Activated naive CD4-positive, alpha-beta T cell treated with anti-CD3 and anti-CD28 coated beads for 36 hours (primary cell): ENCODE results near the gene RPL3. TPM values are rescaled to one million over a fixed set of nuclear protein-coding genes. Genes with fewer than 3 reads are reported as not detected.

Experiments
- CTCF ChIA-PET: fragments of 350-600 bp; sonication (Branson Sonifier 250); formaldehyde crosslinking; loops from one replicate; lab custom pipeline; 2021; ENCODE audit warnings: antibody characterized with exemption; lab: Charles Lee
- DNase-seq: peaks from one replicate; pipeline ENCODE4 v3.0.0-alpha.2; 2020
- H3K27ac Mint-ChIP-seq: one replicate; pipeline ENCODE4 v1.8.0; 2021; ENCODE audit warnings: mild to moderate bottlenecking, mixed read lengths
- H3K27me3 Mint-ChIP-seq: one replicate; pipeline ENCODE4 v1.8.0; 2021; ENCODE audit warnings: low read depth, mixed read lengths
- H3K36me3 Mint-ChIP-seq: one replicate; pipeline ENCODE4 v1.8.0; 2021; ENCODE audit warnings: low read depth, mixed read lengths
- H3K4me1 Mint-ChIP-seq: one replicate; pipeline ENCODE4 v1.8.0; 2021; ENCODE audit warnings: low read depth, mixed read lengths
- H3K4me3 Mint-ChIP-seq: one replicate; pipeline ENCODE4 v1.8.0; 2021; ENCODE audit warnings: mild to moderate bottlenecking, moderate library complexity, mixed read lengths
- H3K9me3 Mint-ChIP-seq: one replicate; pipeline ENCODE4 v1.8.0; 2021; ENCODE audit warnings: mixed read lengths
- intact Hi-C: fragments of 100-400 bp; cut with micrococcal nuclease; formaldehyde crosslinking; loops from one replicate; pipeline ENCODE4 v1.15.1; 2023
- total RNA-seq, 2 experiments: library from RNA; stranded (reverse); gene quantifications; one replicate each; pipeline ENCODE4 v1.2.3, GENCODE V29; 2021

Gene RPL3
- total RNA-seq, 2 experiments from 2014 or later = 3,434 to 3,511 TPM

DNA sequence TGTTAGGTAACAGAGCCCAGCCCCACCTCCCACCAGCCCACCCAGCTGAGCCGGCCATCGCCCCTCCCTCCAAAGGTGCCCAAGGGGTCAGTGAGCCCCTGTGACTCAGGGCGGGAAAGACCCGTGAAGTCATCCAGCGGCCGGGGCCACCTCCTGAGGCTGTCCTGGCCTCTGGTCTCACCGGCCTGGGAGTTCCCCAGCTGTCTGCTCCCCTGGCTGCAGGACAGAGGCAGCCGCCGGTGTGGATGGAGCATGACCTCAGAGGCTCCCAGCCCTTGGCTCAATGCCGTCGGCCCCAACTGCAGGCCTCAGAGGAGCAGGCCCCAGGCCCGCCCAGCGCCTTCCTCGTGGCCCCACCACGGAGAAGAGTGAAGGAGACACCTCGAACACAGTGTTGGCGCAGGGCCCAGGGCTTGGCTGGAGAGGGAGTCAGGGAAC is 28.7 kb downstream of the RPL3 start:
- CTCF ChIA-PET = interaction anchor here (1.1 kb wide), 1 partner anchor 15 kb away, joined by 3 read pairs; no protein-coding TSS in a partner anchor
- intact Hi-C loops = no loop called here
- H3K27me3 Mint-ChIP-seq = peaks cover 1% of the 10 kb centered on the region
- H3K4me1 Mint-ChIP-seq = peaks cover 4% of the 10 kb centered on the region
- no peaks in the 10 kb centered on the region for H3K36me3 Mint-ChIP-seq
- no peak for DNase-seq
- H3K27ac Mint-ChIP-seq = no peak overlapping the region
- H3K9me3 Mint-ChIP-seq = no peaks in the 10 kb centered on the region
- H3K4me3 Mint-ChIP-seq = no peak overlapping the region

DNA sequence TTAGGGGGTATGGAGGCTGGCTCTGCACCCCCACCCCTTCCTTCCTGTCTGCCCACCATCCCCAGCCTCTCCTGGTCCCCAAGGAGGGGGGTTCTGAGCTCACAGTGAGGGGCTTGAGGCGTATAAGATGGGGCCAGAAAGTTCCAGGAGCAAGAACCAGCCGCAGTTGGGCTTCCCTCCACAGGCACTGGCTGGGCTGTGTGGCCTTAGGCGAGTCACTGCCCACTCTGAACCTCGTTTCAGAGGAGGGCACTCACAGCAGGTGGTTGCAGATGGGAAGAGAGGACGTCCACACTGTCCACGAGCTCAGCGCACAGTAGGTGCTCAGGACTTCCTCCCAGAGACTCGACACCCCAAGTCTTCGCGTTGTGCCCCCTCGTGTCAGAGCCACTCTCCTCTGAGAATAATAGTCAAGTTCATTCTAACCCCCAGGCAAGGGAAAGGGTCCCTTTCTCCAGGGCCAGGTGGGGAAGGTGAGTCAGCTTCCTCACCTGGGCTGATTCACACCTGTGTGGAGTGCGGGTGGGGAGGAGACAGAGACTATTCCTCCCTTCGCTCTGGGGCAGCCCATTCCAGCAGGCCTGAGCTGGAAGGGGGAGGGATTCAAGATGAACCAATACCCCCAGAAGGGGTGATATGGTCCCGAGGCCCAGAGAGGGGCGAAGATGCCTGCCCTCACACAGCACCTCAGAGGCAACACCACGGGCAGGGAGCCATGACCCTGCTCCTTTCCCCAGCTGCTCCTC is 29.3 kb downstream of the RPL3 start:
- Mint-ChIP-seq H3K9me3 (peaks cover 1% of the 10 kb centered on the region), H3K4me3 (no peak overlapping the region), H3K27ac (no peak overlapping the region), H3K4me1 (peaks cover 4% of the 10 kb centered on the region), H3K27me3 (no peaks in the 10 kb centered on the region), H3K36me3 (no peaks in the 10 kb centered on the region)
- CTCF ChIA-PET = interaction anchor here (1.1 kb wide), 1 partner anchor 16 kb away, joined by 3 read pairs; no protein-coding TSS in a partner anchor
- intact Hi-C loops = no loop called here
- no peak for DNase-seq

DNA sequence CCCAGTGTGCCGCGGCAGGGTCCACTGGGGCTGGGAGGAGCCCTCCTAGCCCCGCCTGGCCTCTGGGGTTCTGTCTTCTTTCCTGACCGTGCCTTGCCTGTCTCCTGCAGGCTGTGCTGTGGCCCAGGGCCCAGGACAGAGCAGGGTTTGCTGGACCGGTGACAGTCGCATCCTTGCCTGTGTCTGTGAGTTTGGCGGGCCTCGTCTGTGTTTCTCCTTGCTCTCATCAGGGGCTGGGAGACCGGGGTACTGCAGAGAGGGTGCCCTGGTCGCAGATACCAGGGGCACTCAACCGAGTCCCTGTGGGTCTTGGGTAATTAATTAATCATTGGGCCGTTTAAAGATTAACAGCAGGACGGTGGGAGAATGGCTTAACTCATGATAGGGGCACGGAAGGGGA is 29.9 kb downstream of the RPL3 start:
- intact Hi-C loops = no loop called here
- Mint-ChIP-seq H3K27ac (no peak overlapping the region), H3K27me3 (no peaks in the 10 kb centered on the region), H3K9me3 (peaks cover 7% of the 10 kb centered on the region), H3K4me1 (peaks cover 4% of the 10 kb centered on the region), H3K4me3 (no peak overlapping the region), H3K36me3 (no peaks in the 10 kb centered on the region)
- DNase-seq = no peak
- CTCF ChIA-PET = no interaction called here

DNA sequence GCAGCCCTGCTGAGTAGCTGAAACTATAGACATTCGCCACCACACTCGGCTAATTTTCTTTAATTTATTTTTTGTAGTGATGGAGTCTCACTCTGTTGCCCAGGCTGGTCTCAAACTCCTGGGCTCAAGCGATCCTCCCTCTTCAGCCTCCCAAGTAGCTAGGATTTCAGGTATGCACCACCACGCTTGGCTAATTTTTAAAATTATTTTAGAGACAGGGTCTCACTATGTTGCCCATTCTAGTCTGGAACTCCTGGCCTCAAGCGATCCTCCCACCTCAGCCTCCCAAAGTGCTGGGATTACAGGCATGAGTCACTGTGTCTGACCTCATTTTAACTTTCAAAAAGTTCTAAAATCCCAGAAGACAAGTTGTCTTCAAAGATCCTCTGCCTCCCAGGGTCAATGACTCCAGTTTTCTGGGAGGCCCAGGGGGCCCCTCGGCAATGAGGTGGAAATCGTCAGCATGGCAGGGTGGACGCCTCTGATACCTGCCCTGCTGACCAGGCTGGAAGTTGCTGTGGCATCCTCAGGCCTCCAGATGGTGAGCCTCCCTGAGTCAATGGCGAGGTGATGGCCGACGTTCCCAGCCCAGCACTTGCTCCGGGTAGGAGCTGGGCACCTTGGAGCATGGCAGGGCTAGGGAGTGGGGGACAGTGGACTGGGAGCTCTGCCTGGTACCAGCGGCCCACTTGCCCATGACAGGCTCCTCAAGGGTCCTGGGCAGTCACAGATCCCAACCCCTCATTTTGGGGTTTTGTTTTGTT is 31.1 kb downstream of the RPL3 start:
- Mint-ChIP-seq H3K4me1 (peaks cover 4% of the 10 kb centered on the region), H3K4me3 (no peak overlapping the region), H3K27ac (no peak overlapping the region), H3K27me3 (no peaks in the 10 kb centered on the region), H3K9me3 (peaks cover 7% of the 10 kb centered on the region), H3K36me3 (no peaks in the 10 kb centered on the region)
- intact Hi-C loops = no loop called here
- DNase-seq = no peak
- CTCF ChIA-PET = interaction anchor here (0.5 to 1.0 kb wide), 4 partner anchors 30 to 1187 kb away, joined by 3 read pairs; no protein-coding TSS in a partner anchor

DNA sequence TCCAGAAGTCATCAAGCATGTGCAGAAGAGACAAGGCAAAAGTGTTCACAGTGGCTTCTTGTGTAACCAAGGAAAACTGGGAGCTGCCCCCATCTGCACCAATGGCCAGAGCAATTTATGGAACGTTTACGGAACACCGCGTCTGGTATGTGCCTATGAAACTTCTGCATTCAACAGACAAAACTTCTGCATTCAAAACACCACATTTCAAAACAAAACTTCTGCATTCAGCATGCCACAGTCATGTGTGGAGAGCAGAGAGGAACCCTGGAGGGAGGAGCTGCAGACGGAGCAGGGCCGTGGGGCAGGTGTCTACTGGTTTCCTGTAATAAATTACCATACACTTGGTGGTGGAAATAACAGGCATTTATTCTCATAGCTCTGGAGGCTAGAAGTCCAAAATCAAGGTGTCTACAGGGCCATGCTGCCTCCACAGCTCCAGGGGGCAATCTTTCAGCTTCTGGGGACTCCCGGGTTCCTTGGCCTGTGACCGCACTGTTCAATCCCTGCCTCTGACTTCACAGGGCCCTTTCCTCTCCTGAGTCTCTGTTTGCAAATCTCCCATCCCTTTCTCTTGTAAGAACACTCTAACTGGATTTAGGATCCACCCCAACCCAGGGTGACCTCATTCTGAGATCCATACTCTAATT is 32.2 kb downstream of the RPL3 start:
- intact Hi-C loops = no loop called here
- Mint-ChIP-seq H3K36me3 (no peaks in the 10 kb centered on the region), H3K4me3 (no peak overlapping the region), H3K27me3 (no peaks in the 10 kb centered on the region), H3K9me3 (peaks cover 7% of the 10 kb centered on the region), H3K27ac (no peak overlapping the region), H3K4me1 (peaks cover 4% of the 10 kb centered on the region)
- DNase-seq = no peak
- CTCF ChIA-PET = interaction anchor here (0.6 to 1.0 kb wide), 3 partner anchors 116 to 151 kb away, joined by 3 read pairs; no protein-coding TSS in a partner anchor

DNA sequence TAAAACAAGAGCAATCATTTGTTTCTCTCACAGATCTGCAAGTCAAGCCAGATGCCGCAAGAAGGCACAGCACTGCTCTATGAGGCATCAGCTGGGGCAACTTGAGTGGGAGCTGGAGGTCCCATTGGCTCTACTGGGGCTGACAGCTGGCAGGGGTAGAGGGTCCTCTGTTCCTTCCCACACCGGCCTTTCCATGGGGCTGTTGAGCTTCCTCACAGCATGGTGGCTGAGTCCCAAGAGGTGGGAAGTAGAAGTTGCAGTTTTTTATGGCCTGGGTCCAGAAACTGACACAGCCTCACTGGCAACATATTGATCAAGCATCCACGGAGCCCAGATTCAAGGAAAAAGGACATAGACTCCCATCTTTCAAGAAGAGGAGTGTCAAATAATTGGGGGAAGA is 34.4 kb downstream of the RPL3 start:
- no peaks in the 10 kb centered on the region for H3K27me3 Mint-ChIP-seq
- CTCF ChIA-PET = interaction anchor here (1.4 kb wide), 1 partner anchor 114 kb away, joined by 4 read pairs; no protein-coding TSS in a partner anchor
- intact Hi-C loops = no loop called here
- no peak overlapping the region for H3K27ac Mint-ChIP-seq
- peaks cover 7% of the 10 kb centered on the region for H3K9me3 Mint-ChIP-seq
- H3K4me3 Mint-ChIP-seq = no peak overlapping the region
- no peak for DNase-seq
- peaks cover 4% of the 10 kb centered on the region for H3K4me1 Mint-ChIP-seq
- no peaks in the 10 kb centered on the region for H3K36me3 Mint-ChIP-seq

DNA sequence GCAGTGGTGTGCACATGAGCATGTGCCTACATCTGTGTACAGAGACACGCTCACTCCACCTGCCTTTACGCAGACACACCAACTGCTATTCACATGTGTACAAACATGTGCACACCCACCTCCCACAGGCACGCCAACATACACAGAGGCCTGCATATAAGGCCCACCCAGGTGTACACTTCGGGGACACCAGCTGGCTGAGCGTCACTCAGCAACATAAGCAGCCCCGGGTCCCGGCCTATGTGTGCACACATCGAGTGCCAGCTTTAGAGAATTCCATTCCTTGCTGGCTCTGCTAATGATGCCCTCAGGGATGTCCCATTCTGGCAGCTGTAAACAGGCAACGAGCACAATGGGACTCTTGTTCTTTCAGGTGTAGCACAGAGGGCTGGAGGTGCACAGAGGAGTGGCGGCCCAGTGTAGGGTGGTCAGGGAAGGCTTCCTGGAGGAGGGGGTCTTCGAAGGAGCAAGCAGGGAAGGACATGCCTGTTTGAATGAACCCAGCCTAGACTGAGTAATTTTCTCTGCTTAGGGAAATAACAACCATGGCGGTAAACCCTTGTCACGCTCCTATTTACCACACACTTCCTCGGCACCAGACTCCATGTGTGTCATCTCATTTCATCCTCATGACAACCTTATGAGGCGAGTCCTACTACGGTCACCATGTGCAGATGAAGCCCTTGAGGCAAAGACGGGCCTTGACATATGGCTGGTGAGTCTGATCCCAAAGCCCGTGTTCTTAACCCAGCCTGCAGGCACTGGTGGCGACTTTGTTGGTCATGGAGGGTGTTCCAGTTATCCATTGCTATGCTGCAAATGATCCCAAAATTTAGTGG is 35.1 kb downstream of the RPL3 start:
- Mint-ChIP-seq H3K4me3 (no peak overlapping the region), H3K9me3 (peaks cover 7% of the 10 kb centered on the region), H3K4me1 (peaks cover 4% of the 10 kb centered on the region), H3K36me3 (no peaks in the 10 kb centered on the region), H3K27ac (no peak overlapping the region), H3K27me3 (no peaks in the 10 kb centered on the region)
- CTCF ChIA-PET = interaction anchor here (1.1 kb wide), 1 partner anchor 113 kb away, joined by 3 read pairs; no protein-coding TSS in a partner anchor
- no peak for DNase-seq
- intact Hi-C loops = no loop called here

DNA sequence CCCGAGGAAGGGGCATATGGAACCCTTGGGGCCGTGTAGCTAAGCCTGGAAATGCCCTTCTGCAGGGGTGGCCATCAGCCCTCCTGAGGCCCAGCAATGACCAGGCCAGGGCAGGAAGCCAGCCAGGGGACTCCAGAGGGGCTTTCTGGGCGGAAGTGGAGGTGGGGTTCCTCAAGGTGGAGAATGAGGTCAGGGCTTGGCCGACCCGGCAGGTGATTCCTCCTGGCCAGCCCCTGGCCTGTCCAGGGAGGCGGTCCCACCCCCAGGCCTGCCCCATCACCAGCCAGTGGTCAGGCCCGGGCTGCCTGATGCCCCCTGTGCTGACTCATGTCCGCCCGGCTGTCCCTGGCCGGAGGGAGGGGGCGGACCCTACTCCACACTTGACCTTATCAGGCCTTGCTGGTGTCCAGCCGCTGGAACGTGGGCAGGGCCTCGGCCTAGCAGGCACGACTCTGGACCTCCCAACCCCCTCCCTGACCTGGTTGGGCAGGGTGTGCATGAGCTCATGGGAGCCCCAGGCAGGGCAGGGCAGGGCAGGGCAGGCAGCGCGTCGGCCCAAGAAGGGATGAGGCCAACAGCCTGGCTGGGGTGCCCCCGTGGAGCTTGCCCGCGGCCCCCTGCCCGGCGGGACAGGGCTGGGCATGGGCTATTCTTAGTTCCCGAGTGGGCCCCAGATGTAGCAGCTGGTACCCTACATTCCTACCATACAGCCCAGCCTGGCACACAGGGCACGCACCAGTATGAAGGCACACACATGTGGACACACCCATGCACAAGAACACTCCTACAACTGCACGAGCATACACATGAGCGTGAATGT is 35.9 kb downstream of the RPL3 start:
- no peak overlapping the region for H3K4me3 Mint-ChIP-seq
- no peak for DNase-seq
- CTCF ChIA-PET = interaction anchor here (1.1 kb wide), 1 partner anchor 112 kb away, joined by 3 read pairs; no protein-coding TSS in a partner anchor
- H3K36me3 Mint-ChIP-seq = no peaks in the 10 kb centered on the region
- intact Hi-C loops = no loop called here
- no peak overlapping the region for H3K27ac Mint-ChIP-seq
- H3K9me3 Mint-ChIP-seq = peaks cover 7% of the 10 kb centered on the region
- H3K27me3 Mint-ChIP-seq = no peaks in the 10 kb centered on the region
- peaks cover 4% of the 10 kb centered on the region for H3K4me1 Mint-ChIP-seq

DNA sequence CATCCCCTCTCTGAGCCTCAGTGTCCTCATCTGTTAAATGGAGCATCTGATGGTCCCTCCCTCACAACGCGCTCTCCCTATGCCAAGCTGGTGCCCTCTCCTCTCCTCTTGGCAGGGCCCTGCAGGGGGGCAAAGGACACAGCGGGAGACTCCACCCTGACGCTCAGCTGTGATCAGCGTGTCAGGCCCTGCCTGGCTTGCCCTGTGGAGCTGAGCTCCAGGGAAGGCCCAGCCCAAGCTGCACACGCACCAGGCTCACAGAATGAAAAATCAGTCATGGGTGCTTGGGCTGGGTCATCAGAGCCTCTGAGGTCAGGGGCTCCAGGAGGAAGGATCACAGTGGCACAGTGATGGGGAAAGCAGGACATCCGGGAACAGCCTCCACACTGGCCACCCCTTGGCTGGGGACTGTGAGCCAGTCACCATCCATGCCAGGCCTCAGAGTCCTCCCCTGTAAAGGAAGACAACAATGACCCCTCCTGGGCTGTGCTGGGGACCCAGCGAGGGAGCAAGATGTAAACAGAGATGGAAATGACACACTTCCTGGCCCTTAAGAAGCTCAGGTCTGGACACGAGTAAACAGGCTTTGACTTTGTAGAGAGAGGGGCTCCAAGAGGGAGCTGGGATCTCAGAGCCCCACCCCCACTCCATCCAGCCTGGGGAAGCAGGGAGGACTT is 36.6 kb downstream of the RPL3 start:
- intact Hi-C loops = no loop called here
- Mint-ChIP-seq H3K27me3 (no peaks in the 10 kb centered on the region), H3K9me3 (peaks cover 7% of the 10 kb centered on the region), H3K4me1 (peaks cover 4% of the 10 kb centered on the region), H3K4me3 (no peak overlapping the region), H3K36me3 (no peaks in the 10 kb centered on the region), H3K27ac (no peak overlapping the region)
- CTCF ChIA-PET = no interaction called here
- DNase-seq = no peak

DNA sequence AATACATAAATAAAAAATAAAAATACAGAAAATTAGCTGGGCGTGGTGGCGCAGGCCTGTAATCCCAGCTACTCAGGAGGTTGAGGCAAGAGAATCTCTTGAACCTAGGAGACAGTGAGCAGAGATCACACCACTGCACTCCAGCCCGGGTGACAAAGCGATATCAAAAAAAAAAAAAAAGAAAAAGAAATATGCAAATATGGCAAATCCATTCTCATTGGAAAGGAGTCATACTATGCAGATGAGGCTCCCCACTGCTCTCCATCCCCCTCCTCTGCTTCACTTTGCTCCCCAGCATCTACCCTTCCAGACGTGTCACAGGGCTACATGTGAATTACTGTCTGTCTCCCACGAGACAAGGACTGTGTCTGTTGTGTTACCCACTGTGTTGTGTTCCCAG is 38.3 kb downstream of the RPL3 start:
- H3K4me3 Mint-ChIP-seq = no peak overlapping the region
- CTCF ChIA-PET = no interaction called here
- H3K27ac Mint-ChIP-seq = no peak overlapping the region
- H3K4me1 Mint-ChIP-seq = no peaks in the 10 kb centered on the region
- no peaks in the 10 kb centered on the region for H3K36me3 Mint-ChIP-seq
- DNase-seq = no peak
- peaks cover 4% of the 10 kb centered on the region for H3K27me3 Mint-ChIP-seq
- peaks cover 7% of the 10 kb centered on the region for H3K9me3 Mint-ChIP-seq
- intact Hi-C loops = no loop called here
